PC-9 (cell line): ENCODE measurements around the gene USP34.

Source experiments
- CTCF ChIP-seq: fragments of 200-600 bp; sonication (generic); conservative IDR thresholded peaks from 2 replicates; pipeline ENCODE4 v1.6.1; 2017; ENCODE audit warnings: mixed run types, antibody characterized with exemption, mild to moderate bottlenecking, moderate library complexity
- EZH2 ChIP-seq: fragments of 200-600 bp; sonication (generic); IDR thresholded peaks from 2 replicates; pipeline ENCODE4 v1.8.0; 2017; ENCODE audit warnings: antibody characterized with exemption, low read depth

GRCh38 chr2:61151436-61151835 lies 319.5 kb downstream of the USP34 start:
- TF ChIP-seq CTCF (no peak), EZH2 (no peak)
